ENCODE data around the gene PTPRN2.

GRCh38 chr7:157490465-157490912 is 1097.1 kb downstream of the PTPRN2 start:
- TF ChIP-seq CEBPB (IDR thresholded peaks at IDR 0.05; ENCODE audit: low read depth, low read length) (no peak), SAP30 (IDR thresholded peaks at IDR 0.05; ENCODE audit: insufficient read depth, insufficient replicate concordance, low read length) (no peak), SP1 (IDR thresholded peaks at IDR 0.05; ENCODE audit: low read depth, low read length) (no peak), CTCF (IDR thresholded peaks at IDR 0.05; ENCODE audit: control extremely low read depth in 1 of 3, insufficient read depth in 1 of 3, low read depth in 1 of 3, low read length in 3 of 3) (no peak), CHD1 (IDR thresholded peaks at IDR 0.05; ENCODE audit: low read depth, low read length) (no peak), E2F6 (IDR thresholded peaks at IDR 0.05) (no peak), EZH2 (IDR thresholded peaks at IDR 0.05; ENCODE audit: low read depth, low read length, severe bottlenecking) (no peak), ZNF274 (IDR thresholded peaks at IDR 0.05; ENCODE audit: borderline replicate concordance, extremely low read depth, low read length) (no peak)

All from H1 (cell line).